T-helper 2 cell treated with Interferon-gamma antibody and Interleukin-4, amounts not matched to agents 5 μg/mL and 100 μg/mL, for 36 hours (primary cell): ENCODE measurements around the gene PUDP.
A peak's percentile ranks its signal among the peaks of the same experiment; 100 is the strongest.

Experiments
- DNase-seq: peaks from one replicate; pipeline ENCODE4 v3.0.0; 2021; ENCODE audit warnings: low spot score
- H3K27ac Mint-ChIP-seq: one replicate; pipeline ENCODE4 v1.8.0; 2021; ENCODE audit warnings: mild to moderate bottlenecking, mixed read lengths
- H3K27me3 Mint-ChIP-seq: one replicate; pipeline ENCODE4 v1.8.0; 2021; ENCODE audit warnings: low read depth, mixed read lengths
- H3K36me3 Mint-ChIP-seq: one replicate; pipeline ENCODE4 v1.8.0; 2021; ENCODE audit warnings: low read depth, mixed read lengths
- H3K4me1 Mint-ChIP-seq: one replicate; pipeline ENCODE4 v1.8.0; 2021; ENCODE audit warnings: low read depth, mixed read lengths
- H3K4me3 Mint-ChIP-seq: one replicate; pipeline ENCODE4 v1.8.0; 2022; ENCODE audit warnings: mild to moderate bottlenecking, moderate library complexity, mixed read lengths
- H3K9me3 Mint-ChIP-seq: one replicate; pipeline ENCODE4 v1.8.0; 2021; ENCODE audit warnings: mixed read lengths

PUDP gene

GRCh38 chrX:7085879-7086278 is 62.1 kb downstream of the PUDP start:
- Mint-ChIP-seq H3K4me1 (peaks cover 43% of the 10 kb centered on the region), H3K27ac (no peak overlapping the region), H3K36me3 (peaks cover 8% of the 10 kb centered on the region), H3K4me3 (peak overlapping the region; percentile 3), H3K27me3 (no peaks in the 10 kb centered on the region), H3K9me3 (no peaks in the 10 kb centered on the region)
- no peak for DNase-seq

- Mint-ChIP-seq H3K27me3 (peaks cover under 1% of the 10 kb centered on the region), H3K4me3 (no peak overlapping the region)
Measured at GRCh38 chrX:7084841-7085240, 63.1 kb downstream of the PUDP start.

DNA sequence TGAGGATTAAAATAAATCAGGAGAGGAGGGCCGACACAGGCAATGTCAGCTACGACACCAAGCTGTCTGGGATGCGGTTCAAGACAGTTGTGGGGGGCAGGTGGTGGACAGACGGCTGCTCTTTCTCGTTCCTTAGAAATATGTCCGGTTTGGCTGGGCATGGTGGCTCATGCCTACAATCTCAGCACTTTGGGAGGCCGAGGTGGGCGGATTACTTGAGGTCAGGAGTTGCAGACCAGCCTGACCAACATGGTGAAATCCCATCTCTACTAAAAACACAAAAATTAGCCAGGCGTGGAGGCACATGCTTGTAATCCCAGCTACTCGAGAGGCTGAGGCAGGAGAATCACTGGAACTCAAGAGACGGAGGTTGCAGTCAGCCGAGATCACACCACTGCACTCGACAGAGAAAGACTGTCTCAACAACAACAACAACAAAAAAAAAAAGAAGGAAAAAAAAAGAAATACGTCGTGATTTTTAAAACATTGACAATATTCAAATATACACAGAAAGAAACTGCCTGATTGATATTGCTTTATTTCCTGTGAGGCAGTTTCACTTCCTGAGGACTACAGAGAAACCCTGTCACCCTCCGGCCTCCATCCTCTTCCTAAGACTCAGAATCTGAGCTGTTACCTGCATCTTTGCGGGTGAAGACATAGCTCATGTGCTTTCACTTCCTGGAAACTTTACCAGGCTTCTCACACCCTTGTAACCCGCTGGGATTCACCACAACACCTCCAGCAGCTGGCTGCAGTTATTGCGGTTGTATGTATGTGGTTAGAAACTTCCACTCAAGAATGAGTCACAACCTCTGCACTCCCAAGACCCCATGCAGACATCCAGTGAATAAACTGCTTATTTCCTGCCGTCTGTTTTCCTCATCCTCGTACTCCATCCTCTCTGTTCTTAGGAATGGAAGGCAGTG is 64.2 kb downstream of the PUDP start:
- Mint-ChIP-seq H3K27me3 (peaks cover 2% of the 10 kb centered on the region), H3K4me3 (peak overlapping the region; percentile 69), H3K27ac (peak overlapping the region; percentile 79), H3K4me1 (peaks cover 34% of the 10 kb centered on the region), H3K9me3 (no peaks in the 10 kb centered on the region), H3K36me3 (peaks cover 13% of the 10 kb centered on the region)
- peak; percentile 77 for DNase-seq

More at GRCh38 chrX:7084841-7085240, 63.1 kb downstream of the PUDP start:
- Mint-ChIP-seq H3K9me3 (no peaks in the 10 kb centered on the region), H3K4me1 (peaks cover 43% of the 10 kb centered on the region), H3K27ac (no peak overlapping the region), H3K36me3 (peaks cover 11% of the 10 kb centered on the region)
- DNase-seq, result no peak

DNA sequence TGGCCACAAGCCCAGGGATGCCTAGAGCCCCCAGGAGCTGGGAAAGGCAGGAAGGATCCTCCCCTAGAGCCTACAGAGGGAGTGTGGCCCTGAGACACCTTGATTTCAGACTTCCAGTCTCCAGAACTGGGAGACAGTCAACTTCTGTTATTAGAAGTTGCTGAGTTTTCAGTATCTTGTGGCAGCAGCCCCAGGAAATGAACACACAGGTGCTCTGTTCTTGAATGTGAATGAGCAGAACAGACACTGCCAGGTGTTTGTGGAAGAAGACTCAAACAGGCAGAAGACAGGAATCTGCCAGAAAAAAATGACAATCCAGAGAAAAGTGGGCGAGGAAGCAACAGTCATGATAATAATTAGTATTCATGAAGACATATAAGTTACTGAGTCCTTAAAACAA is 64.9 kb downstream of the PUDP start:
- DNase-seq, result no peak
- Mint-ChIP-seq H3K27me3 (peaks cover 2% of the 10 kb centered on the region), H3K9me3 (no peaks in the 10 kb centered on the region), H3K27ac (peak overlapping the region; percentile 44), H3K4me1 (peaks cover 32% of the 10 kb centered on the region), H3K4me3 (peak overlapping the region; percentile 69), H3K36me3 (peaks cover 10% of the 10 kb centered on the region)

GRCh38 chrX:7082556-7082955 is 65.4 kb downstream of the PUDP start:
- Mint-ChIP-seq H3K9me3 (no peaks in the 10 kb centered on the region), H3K36me3 (peaks cover 10% of the 10 kb centered on the region), H3K4me1 (peaks cover 32% of the 10 kb centered on the region), H3K27ac (no peak overlapping the region), H3K4me3 (no peak overlapping the region), H3K27me3 (peaks cover 2% of the 10 kb centered on the region)
- DNase-seq, result no peak

DNA sequence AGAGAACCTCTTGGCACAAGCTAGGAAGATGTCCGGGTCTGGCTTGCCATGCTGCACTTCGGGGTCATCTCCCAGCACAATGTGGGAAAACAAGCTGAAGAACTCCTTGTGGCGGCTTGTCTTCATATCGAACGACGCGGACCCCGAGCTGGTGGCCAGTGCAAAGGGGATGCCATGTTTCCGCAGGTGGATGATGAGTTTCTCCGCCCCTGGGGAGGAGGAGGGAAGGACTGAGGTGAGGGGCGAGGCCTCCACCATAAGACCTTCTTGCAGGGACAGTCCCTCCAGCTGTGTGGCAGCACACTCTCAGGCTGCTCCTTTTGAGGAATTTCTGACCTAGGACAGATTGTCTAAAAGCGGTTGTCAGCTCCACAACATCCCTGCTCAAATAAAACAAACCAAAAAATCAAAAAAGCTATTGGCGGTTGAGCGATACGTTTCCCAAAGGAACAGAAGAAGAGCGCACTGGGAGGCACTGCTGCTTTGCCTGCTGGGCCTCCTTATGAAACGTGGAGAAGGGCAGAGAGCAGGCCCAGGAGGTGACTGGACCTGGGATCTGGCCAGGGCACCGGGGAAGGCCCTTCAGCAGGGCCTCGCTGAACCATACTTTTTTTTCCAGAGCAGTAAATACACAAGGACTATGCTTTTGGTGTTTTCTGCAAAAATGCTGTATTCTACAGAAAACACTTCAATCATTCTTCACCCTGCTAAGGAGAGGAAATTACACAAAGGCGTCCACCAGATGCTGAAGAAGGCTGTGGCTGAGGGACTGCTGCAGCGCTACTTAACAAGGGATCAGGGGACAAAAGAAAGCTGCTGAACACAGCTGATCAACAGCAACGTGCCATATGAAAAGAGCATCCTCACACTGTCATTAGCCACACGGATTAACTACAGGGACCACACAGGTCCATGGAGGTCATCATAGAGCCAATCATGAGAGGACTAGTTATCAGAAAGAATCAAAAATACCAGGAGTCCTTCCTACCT is 70.4 kb downstream of the PUDP start:
- H3K4me1 Mint-ChIP-seq, result peaks cover 9% of the 10 kb centered on the region
- no peak for DNase-seq
- H3K27me3 Mint-ChIP-seq, result peaks cover 2% of the 10 kb centered on the region
- no peak overlapping the region for H3K27ac Mint-ChIP-seq
- H3K36me3 Mint-ChIP-seq, result peaks cover 18% of the 10 kb centered on the region
- no peaks in the 10 kb centered on the region for H3K9me3 Mint-ChIP-seq
- H3K4me3 Mint-ChIP-seq, result no peak overlapping the region

DNA sequence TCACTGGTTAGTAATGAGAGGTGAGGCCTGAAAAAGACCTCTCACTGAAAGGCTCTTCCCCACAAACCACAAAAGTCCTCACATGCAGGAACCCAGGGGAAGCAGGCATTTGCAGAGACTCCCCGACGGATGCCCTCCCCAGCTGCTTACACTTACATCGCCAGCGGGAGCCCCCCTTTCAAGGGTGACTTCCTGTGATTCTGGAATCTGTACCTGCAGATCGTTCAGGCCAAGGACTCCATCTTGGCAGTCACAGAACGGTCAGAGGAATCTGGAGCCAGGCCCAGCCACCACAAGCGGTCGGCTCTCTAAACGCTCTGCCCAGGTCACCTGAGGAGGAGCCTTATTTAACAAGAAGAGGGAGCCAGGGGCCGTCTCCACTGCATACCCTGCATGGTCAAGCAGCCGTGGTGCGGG is 71.7 kb downstream of the PUDP start:
- H3K27me3 Mint-ChIP-seq, result peaks cover 2% of the 10 kb centered on the region
- DNase-seq, result no peak
- no peak overlapping the region for H3K27ac Mint-ChIP-seq
- H3K4me3 Mint-ChIP-seq, result no peak overlapping the region
- H3K9me3 Mint-ChIP-seq, result no peaks in the 10 kb centered on the region
- peaks cover 15% of the 10 kb centered on the region for H3K36me3 Mint-ChIP-seq
- H3K4me1 Mint-ChIP-seq, result peaks cover 5% of the 10 kb centered on the region

GRCh38 chrX:7074908-7075204 is 73.1 kb downstream of the PUDP start:
- Mint-ChIP-seq H3K27ac (no peak overlapping the region), H3K36me3 (peaks cover 13% of the 10 kb centered on the region), H3K4me3 (no peak overlapping the region), H3K27me3 (peaks cover 2% of the 10 kb centered on the region), H3K9me3 (no peaks in the 10 kb centered on the region), H3K4me1 (peaks cover 8% of the 10 kb centered on the region)
- no peak for DNase-seq

GRCh38 chrX:7074148-7074907 is 73.6 kb downstream of the PUDP start:
- Mint-ChIP-seq H3K36me3 (peaks cover 11% of the 10 kb centered on the region), H3K9me3 (no peaks in the 10 kb centered on the region), H3K4me3 (no peak overlapping the region), H3K27me3 (no peaks in the 10 kb centered on the region), H3K27ac (peak overlapping the region; percentile 36), H3K4me1 (peaks cover 11% of the 10 kb centered on the region)
- no peak for DNase-seq

DNA sequence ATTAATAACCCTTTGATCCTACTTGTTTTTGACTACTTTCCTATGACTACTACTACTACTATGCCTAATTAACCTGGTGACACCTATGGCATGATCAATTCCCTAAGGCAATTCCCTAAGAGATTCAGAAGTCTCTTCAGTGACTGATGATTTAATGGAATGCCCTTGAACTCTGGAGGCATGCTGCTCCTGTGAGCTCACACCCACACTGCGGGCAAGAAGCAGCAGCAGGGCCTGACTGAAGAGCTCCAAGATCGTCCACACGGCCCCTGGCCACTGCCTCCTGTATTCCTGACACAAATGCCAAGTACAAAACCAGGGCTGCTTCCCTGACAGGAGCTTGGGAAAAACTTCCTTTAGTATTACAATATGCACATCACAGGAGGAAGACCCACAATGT is 74.6 kb downstream of the PUDP start:
- no peak overlapping the region for H3K27ac Mint-ChIP-seq
- no peaks in the 10 kb centered on the region for H3K27me3 Mint-ChIP-seq
- H3K4me3 Mint-ChIP-seq, result no peak overlapping the region
- H3K9me3 Mint-ChIP-seq, result no peaks in the 10 kb centered on the region
- DNase-seq, result no peak
- H3K36me3 Mint-ChIP-seq, result peaks cover 14% of the 10 kb centered on the region
- H3K4me1 Mint-ChIP-seq, result peaks cover 21% of the 10 kb centered on the region

- Mint-ChIP-seq H3K4me1 (peaks cover 23% of the 10 kb centered on the region), H3K27me3 (no peaks in the 10 kb centered on the region), H3K27ac (no peak overlapping the region), H3K4me3 (no peak overlapping the region), H3K9me3 (no peaks in the 10 kb centered on the region), H3K36me3 (peaks cover 17% of the 10 kb centered on the region)
- no peak for DNase-seq
Measured at GRCh38 chrX:7072856-7073255, 75.1 kb downstream of the PUDP start.

DNA sequence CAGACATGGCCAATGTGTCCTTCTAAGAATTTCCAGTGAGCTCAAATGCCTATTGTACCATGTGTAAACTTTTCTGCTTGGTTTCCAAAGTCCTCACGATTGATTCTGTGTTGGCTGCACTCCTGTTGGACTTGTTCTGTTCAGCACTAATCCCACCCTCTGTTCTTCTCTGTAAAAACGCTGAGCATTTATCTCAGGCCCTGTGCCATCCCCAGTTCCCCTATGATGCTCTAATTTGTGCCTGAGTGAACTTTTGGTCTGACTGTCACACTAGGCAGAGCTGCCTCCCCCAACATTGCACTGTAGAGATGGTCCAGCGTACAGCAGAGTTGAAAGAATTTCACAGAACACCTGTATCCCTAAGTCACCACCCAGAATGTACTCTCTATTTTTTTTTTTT is 76.6 kb downstream of the PUDP start:
- Mint-ChIP-seq H3K27me3 (no peaks in the 10 kb centered on the region), H3K4me1 (peaks cover 23% of the 10 kb centered on the region), H3K4me3 (no peak overlapping the region), H3K9me3 (no peaks in the 10 kb centered on the region), H3K27ac (no peak overlapping the region), H3K36me3 (peaks cover 13% of the 10 kb centered on the region)
- DNase-seq, result no peak

DNA sequence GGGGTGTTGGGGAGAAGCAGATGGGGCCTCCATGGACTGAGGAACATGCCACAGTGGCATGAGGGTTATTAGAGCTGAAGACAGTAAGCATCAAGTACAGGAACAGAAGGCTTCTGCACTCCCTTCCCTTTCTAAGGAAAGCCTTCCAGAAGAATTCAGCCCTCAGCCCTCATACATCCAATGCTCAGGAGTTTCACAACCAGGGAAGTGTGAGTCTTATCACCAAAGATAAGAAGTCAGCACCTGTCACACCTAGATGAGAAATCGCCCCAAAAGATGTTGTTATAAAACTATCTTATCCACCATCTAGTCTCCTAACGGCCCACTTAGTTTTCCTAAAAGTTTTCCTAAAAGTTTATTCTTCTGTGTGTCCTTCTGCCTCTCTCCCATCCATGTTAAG is 78.4 kb downstream of the PUDP start:
- Mint-ChIP-seq H3K9me3 (no peaks in the 10 kb centered on the region), H3K4me1 (peaks cover 23% of the 10 kb centered on the region), H3K4me3 (no peak overlapping the region), H3K36me3 (peaks cover 11% of the 10 kb centered on the region), H3K27ac (no peak overlapping the region), H3K27me3 (no peaks in the 10 kb centered on the region)
- no peak for DNase-seq
